GM12865 (cell line): Measurements from ENCODE around the gene ID1.
A peak's percentile ranks its signal among the peaks of the same experiment; 100 is the strongest.

Source experiments
- DNase-seq: peaks from one replicate; pipeline ENCODE4 v3.0.0; 2010; ENCODE audit warnings: low read depth
- H3K4me3 ChIP-seq: 2 replicates; pipeline ENCODE4 v1.5.1; 2011; ENCODE audit warnings: mild to moderate bottlenecking, low read depth, low read length, control low read depth
- TF ChIP-seq, protein P1 (sequence below): IDR thresholded peaks from 2 replicates; pipeline ENCODE4 v1.5.1; 2011; ENCODE audit warnings: low read length, control low read depth, low read depth, inconsistent platforms; ENCODE audit not compliant: insufficient read depth; ENCODE audit errors: missing control alignments

The ID1 gene

DNA sequence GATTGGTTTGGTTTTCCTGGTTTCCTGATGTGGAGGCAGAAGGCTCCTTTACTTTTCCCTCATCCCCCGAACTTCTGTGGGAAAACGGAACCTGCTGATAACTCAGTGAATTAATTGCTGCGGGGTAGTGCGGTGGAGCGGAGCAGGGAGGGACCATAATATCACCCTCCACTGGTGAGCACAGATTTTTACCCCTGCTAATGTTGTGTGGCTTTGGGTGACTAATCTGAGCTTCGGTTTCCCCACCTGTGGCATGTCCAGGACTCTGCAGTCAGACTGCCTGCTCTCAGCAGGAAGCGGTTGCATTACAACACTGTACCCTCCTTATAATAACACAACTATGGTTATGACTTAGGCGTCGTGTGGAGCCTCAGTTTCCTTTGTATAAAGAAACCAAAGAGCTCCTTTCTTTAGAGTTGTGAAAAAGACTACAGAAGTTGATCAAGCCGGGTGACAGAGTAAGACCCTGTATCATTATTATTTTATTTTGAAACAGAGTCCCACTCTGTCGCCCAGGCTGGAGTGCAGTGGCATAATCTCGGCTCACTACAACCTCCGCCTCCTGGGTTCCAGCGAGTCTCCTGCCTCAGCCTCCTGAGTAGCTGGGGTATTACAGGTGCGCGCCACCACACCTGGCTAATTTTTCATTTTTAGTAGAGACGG is 2.2 kb upstream of the ID1 start:
- peak overlapping the region; percentile 24; the same call in 1 of the 2 replicates for H3K4me3 ChIP-seq
- TF ChIP-seq, protein P1, sequence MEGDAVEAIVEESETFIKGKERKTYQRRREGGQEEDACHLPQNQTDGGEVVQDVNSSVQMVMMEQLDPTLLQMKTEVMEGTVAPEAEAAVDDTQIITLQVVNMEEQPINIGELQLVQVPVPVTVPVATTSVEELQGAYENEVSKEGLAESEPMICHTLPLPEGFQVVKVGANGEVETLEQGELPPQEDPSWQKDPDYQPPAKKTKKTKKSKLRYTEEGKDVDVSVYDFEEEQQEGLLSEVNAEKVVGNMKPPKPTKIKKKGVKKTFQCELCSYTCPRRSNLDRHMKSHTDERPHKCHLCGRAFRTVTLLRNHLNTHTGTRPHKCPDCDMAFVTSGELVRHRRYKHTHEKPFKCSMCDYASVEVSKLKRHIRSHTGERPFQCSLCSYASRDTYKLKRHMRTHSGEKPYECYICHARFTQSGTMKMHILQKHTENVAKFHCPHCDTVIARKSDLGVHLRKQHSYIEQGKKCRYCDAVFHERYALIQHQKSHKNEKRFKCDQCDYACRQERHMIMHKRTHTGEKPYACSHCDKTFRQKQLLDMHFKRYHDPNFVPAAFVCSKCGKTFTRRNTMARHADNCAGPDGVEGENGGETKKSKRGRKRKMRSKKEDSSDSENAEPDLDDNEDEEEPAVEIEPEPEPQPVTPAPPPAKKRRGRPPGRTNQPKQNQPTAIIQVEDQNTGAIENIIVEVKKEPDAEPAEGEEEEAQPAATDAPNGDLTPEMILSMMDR: no peak
- peak; percentile 93 for DNase-seq

DNA sequence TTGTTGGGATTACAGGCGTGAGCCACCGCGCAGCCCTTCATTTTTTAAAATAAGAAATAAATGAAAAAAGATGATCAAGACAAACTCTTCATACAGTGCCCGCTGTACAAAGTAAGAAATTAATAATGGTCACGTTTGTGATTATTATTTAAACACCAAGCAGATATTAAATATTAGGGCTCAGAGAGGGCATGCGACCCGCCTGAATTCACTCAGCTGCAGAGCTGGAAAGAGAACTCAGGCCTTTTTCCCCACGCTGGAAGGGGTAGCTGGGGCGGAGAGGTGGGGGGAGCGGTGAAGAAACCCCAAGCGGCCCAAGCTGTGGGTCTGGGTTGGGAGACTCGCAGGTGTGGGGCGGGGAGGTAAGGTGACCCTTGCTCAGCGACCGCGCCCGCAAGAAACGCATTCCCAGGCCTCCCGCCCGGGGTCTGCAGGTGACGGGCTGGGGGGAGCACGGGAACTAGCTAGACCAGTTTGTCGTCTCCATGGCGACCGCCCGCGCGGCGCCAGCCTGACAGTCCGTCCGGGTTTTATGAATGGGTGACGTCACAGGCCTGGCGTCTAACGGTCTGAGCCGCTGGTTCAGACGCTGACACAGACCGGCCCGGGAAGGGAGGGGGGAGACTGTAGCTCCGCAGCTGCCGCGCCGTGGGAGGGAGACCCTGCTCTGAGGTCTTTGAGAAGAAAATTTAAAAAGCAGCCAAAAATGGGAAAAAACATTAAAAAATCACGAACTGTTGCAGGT is 1.1 kb upstream of the ID1 start:
- H3K4me3 ChIP-seq: peak overlapping the region; percentile 69
- peak; percentile 94 for DNase-seq
- TF ChIP-seq, protein P1: no peak

DNA sequence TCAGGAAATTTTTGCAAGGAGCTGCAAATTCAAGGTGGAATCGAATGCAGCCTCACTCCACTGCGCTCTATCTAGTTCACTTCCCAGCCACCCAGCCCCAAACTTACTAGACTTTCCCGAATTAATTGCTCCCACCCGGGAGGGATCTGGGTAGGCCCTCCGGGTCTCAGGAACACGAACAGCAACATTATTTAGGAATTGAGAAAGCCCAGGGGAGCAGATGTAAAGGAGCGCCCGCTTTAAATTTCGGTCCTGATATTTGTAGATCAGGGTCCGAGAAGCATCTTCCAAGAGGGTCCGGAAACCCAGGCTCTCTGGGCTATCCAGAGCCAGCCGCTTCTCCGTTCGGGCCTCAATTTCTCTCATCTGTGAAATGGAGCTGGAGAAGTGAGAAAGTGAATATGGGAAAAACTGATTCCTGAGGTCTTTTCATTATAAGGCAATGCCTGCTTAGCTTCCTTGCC is 490 bp upstream of the ID1 start:
- no peak for DNase-seq
- H3K4me3 ChIP-seq: peak overlapping the region; percentile 69
- TF ChIP-seq, protein P1: no peak

DNA sequence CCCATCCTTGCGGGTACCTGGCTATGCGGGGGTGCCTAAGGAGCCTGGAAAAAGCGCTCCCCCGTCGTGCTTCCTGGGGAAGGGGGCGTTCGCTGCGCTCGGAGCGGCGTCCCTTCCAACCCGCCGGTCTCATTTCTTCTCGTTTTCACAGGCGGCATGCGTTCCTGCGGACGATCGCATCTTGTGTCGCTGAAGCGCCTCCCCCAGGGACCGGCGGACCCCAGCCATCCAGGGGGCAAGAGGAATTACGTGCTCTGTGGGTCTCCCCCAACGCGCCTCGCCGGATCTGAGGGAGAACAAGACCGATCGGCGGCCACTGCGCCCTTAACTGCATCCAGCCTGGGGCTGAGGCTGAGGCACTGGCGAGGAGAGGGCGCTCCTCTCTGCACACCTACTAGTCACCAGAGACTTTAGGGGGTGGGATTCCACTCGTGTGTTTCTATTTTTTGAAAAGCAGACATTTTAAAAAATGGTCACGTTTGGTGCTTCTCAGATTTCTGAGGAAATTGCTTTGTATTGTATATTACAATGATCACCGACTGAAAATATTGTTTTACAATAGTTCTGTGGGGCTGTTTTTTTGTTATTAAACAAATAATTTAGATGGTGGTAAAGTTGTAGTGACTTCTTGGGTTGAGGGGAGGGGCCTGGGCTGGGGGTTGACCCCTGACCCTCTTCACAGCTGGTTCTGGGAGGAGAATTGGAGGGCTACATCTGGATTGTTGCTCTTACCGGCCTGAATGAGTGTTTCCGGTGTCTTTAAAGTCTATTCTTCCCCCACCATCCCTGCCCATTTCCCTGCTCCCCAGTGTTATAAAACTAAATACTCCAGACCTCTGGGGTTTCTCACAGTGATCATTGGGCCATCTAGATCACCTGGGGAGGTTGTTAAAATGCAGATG is 1.1 kb downstream of the ID1 start:
- DNase-seq: no peak
- TF ChIP-seq, protein P1: no peak

DNA sequence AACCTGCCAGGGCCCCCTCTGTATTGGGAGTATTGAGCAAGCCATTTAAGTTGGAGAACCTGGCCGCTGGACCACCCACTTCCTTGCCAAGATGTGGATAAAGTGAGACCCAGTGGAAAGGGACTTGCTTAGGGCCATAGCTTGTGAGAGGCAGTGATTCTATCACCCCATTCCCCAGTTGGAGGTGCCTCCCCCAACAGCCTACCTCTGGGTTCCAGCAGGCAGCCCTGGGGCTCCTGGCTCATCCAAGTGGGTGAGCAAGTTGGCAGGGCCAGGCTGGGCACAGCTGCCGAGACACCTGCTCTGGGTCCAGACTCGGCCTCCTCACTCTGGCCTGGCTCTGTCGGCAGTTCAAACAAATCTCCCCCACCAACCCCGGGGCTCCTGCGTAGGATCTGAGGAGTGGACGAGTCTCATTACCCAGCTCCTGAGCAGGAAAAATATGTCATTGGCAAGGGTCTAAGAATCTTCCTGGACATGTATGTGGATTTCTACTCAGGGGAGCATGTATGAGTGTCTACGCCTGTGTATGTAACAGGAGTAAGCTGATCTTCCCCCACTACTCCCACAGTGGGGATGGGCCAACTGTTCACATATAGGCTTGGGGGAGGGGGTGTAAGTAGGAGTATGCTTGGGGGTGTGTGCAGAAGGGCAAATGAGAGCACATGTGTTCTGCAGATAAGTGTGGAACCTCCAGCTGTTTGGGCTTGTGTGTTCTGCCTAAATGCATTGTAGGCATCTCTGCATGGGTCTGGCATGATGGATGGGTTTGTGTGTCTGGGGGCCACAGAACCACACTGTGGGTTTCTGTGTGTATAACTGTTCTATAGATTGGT is 1.9 kb downstream of the ID1 start:
- no peak overlapping the region for H3K4me3 ChIP-seq
- DNase-seq: no peak

More for the DNA sequence above, 1.1 kb downstream of the ID1 start:
- H3K4me3 ChIP-seq: peak overlapping the region; percentile 69

More for the DNA sequence above, 1.9 kb downstream of the ID1 start:
- TF ChIP-seq, protein P1: no peak
